Pancreas (tissue), 10 donors: ENCODE measurements around the gene KRT37. TPM values are rescaled to one million over a fixed set of nuclear protein-coding genes. Genes with fewer than 3 reads are reported as not detected.
"Not testable (repeated sequence)": the region's sequence is repeated elsewhere in the genome, so short reads cannot be mapped to it uniquely, and the experiment has no call there.

Experiments
- ATAC-seq, 4 donors: fragments of 200-7000 bp; cut with Tn5 transposase; one replicate each; pipeline versions ENCODE4 v1.8.0 to v1.9.1; 2020; ENCODE audit warnings: mild to moderate bottlenecking in 4 of 4, moderate library complexity in 4 of 4
- DNase-seq, 6 donors: peaks; one replicate each; pipeline ENCODE4 v3.0.0-alpha.2; 2020
- FAIRE-seq: peaks from 2 replicates; lab custom pipeline; 2012; peaks lifted over from hg19 to GRCh38; lab: Jason Lieb, UNC
- H3K27ac ChIP-seq, 4 donors: fragments of 200-600 bp; sonication (generic); 1 replicate in 3 of 4; 2 replicates in 1 of 4; pipeline versions ENCODE4 v1.5.0 to v1.8.0; 2020
- H3K27me3 ChIP-seq, 4 donors: fragments of 200-600 bp; one replicate each; pipeline ENCODE4 v1.8.0; 2021
- H3K36me3 ChIP-seq, 3 donors: fragments of 200-600 bp; sonication (generic) in 1 of 3; one replicate each; pipeline versions ENCODE4 v1.5.0 to v1.8.0; 2020 to 2021
- H3K4me1 ChIP-seq, 3 donors: fragments of 200-600 bp; one replicate each; pipeline ENCODE4 v1.8.0; 2021
- H3K4me3 ChIP-seq, 4 donors: fragments of 200-600 bp; sonication (generic) in 2 of 4; one replicate each; pipeline versions ENCODE4 v1.5.0 to v1.8.0; 2020 to 2021
- H3K9me3 ChIP-seq, 4 donors: fragments of 200-600 bp; one replicate each; pipeline ENCODE4 v1.8.0; 2021
- CTCF ChIP-seq, 4 donors: fragments of 200-600 bp; sonication (generic) in 3 of 4; IDR thresholded peaks; one replicate each; pipeline versions ENCODE4 v1.5.0 to v1.8.0; 2021; ENCODE audit warnings: antibody characterized with exemption in 4 of 4
- WGBS, 2 donors: extraction: QIAGEN DNeasy Blood & Tissue Kit; methylation state at CpG; one replicate each; pipeline ENCODE4 v1.1.7; 2013; 5-methylcytosine and 5-hydroxymethylcytosine counted together
- intact Hi-C, 3 donors: fragments of 100-400 bp; cut with DNase I; formaldehyde crosslinking; loops; one replicate each; pipeline versions ENCODE4 v1.11.1 to v1.14.2; 2022
- polyA plus RNA-seq, 2 donors: library from polyadenylated mRNA; stranded (reverse); fragments of 200-250 nt; gene quantifications; one replicate each; pipeline ENCODE4 v1.2.3, GENCODE V29; 2013
- total RNA-seq, 6 donors: library from RNA; stranded (reverse); fragmentation: NEBNext Ultra II Directional in 4 of 6; extraction: Animal tissue kit (Norgen Biotek cat#: 25700) in 4 of 6; gene quantifications; one replicate each; pipeline versions ENCODE4 v1.2.1 to v1.2.4, GENCODE V29; 2021 to 2023
- donor health status: healthy with polysubstance abuse.
- donor health status: DM: no; HTN: no; CAD: no; lungs with moderate emphysema.
- donor health status: DM: no; HTN: no; CAD: no.
- donor health status: control.
- donor health status: control.
- donor health status: Bipolar disorder and iron deficiency.
- donor health status: DM: yes; HTN: yes; CAD: no.
- donor health status: DM: no; HTN: no; CAD: no.
- donor health status: DM: no; HTN: no; CAD: no.
- donor health status: DM: yes; HTN: yes; CAD: no.

KRT37 gene
- total and polyA plus RNA-seq, 8 donors, result not detected

GRCh38 chr17:41396340-41396739 is 28.0 kb downstream of the KRT37 start:
- intact Hi-C loops, result no loop called here
- no peaks in the 10 kb centered on the region for H3K27me3 ChIP-seq
- H3K9me3 ChIP-seq, result no peaks in the 10 kb centered on the region
- H3K27ac ChIP-seq, result no peak overlapping the region
- H3K36me3 ChIP-seq, result no peaks in the 10 kb centered on the region
- WGBS, 2 donors, result 79 to 81% methylated on average over 7 of the region's 7 CpGs
- FAIRE-seq, result no peak
- no peak for ATAC-seq
- no peak for TF ChIP-seq CTCF (IDR thresholded peaks at IDR 0.05)
- H3K4me1 ChIP-seq, result no peaks in the 10 kb centered on the region
- H3K4me3 ChIP-seq, result no peak overlapping the region
- DNase-seq, result no peak

GRCh38 chr17:41395611-41396010 is 28.8 kb downstream of the KRT37 start:
- H3K4me1 ChIP-seq, result no peaks in the 10 kb centered on the region
- no peak for FAIRE-seq
- ATAC-seq, result no peak
- H3K4me3 ChIP-seq, result no peak overlapping the region
- intact Hi-C loops, result no loop called here
- no peaks in the 10 kb centered on the region for H3K27me3 ChIP-seq
- no peaks in the 10 kb centered on the region for H3K9me3 ChIP-seq
- no peak overlapping the region for H3K27ac ChIP-seq
- 66 to 86% methylated on average over 1 of the region's 1 CpG for WGBS, 2 donors
- no peak for TF ChIP-seq CTCF (IDR thresholded peaks at IDR 0.05)
- DNase-seq, result no peak
- H3K36me3 ChIP-seq, result no peaks in the 10 kb centered on the region

- H3K4me3 ChIP-seq, H3K27me3 ChIP-seq, H3K27ac ChIP-seq, ATAC-seq, DNase-seq, H3K36me3 ChIP-seq, H3K9me3 ChIP-seq, FAIRE-seq, intact Hi-C loops, H3K4me1 ChIP-seq: not testable (repeated sequence)
- 64 to 79% methylated on average over 12 of the region's 12 CpGs for WGBS, 2 donors
Observed at GRCh38 chr17:41395044-41395443, 29.3 kb downstream of the KRT37 start.

GRCh38 chr17:41394254-41394996 is 30.0 kb downstream of the KRT37 start:
- ATAC-seq, result no peak

GRCh38 chr17:41393826-41394225 is 30.6 kb downstream of the KRT37 start:
- no peak for TF ChIP-seq CTCF (IDR thresholded peaks at IDR 0.05)
- FAIRE-seq, result no peak

More at GRCh38 chr17:41394254-41394996, 30.0 kb downstream of the KRT37 start:
- Histone ChIP-seq H3K4me1 (no peaks in the 10 kb centered on the region), H3K9me3 (no peaks in the 10 kb centered on the region), H3K4me3 (no peak overlapping the region), H3K36me3 (no peaks in the 10 kb centered on the region), H3K27me3 (no peaks in the 10 kb centered on the region), H3K27ac (no peak overlapping the region)
- FAIRE-seq, result no peak
- WGBS, 2 donors, result 67 to 79% methylated on average over 10 of the region's 10 CpGs
- no peak for DNase-seq
- no peak for TF ChIP-seq CTCF (IDR thresholded peaks at IDR 0.05)
- intact Hi-C loops, result no loop called here

More at GRCh38 chr17:41393826-41394225, 30.6 kb downstream of the KRT37 start:
- H3K4me3 ChIP-seq, result no peak overlapping the region
- no peak for ATAC-seq
- DNase-seq, result no peak
- intact Hi-C loops, result no loop called here
- no peaks in the 10 kb centered on the region for H3K36me3 ChIP-seq
- H3K4me1 ChIP-seq, result no peaks in the 10 kb centered on the region
- no peaks in the 10 kb centered on the region for H3K9me3 ChIP-seq
- no peak overlapping the region for H3K27ac ChIP-seq
- H3K27me3 ChIP-seq, result no peaks in the 10 kb centered on the region
- 73 to 76% methylated on average over 10 of the region's 10 CpGs for WGBS, 2 donors
